DND-41 (cell line): ENCODE data around the gene GCNT3.

Experiments used
- CTCF ChIP-seq: IDR thresholded peaks from 2 replicates; pipeline ENCODE4 v1.5.1; 2012; ENCODE audit warnings: borderline replicate concordance, low read length, moderate library complexity, mild to moderate bottlenecking; ENCODE audit not compliant: poor library complexity, severe bottlenecking; ENCODE audit errors: extremely low read depth
- EZH2 ChIP-seq: IDR thresholded peaks from 3 replicates; pipeline ENCODE4 v1.6.1; 2012; ENCODE audit warnings: borderline replicate concordance, low read depth, mild to moderate bottlenecking, moderate library complexity, low read length, inconsistent platforms; ENCODE audit not compliant: severe bottlenecking

GRCh38 chr15:59646277-59646676, 34.7 kb downstream of the GCNT3 start:
- TF ChIP-seq EZH2 = no peak
- TF ChIP-seq CTCF = no peak
